Measurements from ENCODE around the gene TRIM67. TPM values are rescaled to one million over a fixed set of nuclear protein-coding genes. Genes with fewer than 3 reads are reported as not detected.

TRIM67 gene
- total and polyA plus RNA-seq, 9 of the 15 experiments (the other 6 are each of a cell fraction or from before 2014, with no cell fraction given): 0.04 to 0.60 (median 0.31) TPM

- TF ChIP-seq GTF2B (IDR thresholded peaks at IDR 0.05; ENCODE audit: extremely low read depth, insufficient read length) (peak; percentile 52), MAFF (IDR thresholded peaks at IDR 0.05; ENCODE audit: low read length) (no peak), FOXK1 (CRISPR knock-in tag; IDR thresholded peaks at IDR 0.05; ENCODE audit: borderline replicate concordance) (peak; percentile 25; the same call in 1 of the 2 replicates), CREB3L1 (IDR thresholded peaks at IDR 0.05; ENCODE audit: borderline replicate concordance, low read depth) (peak; percentile 72), SP2 (IDR thresholded peaks at IDR 0.05; ENCODE audit: extremely low read depth, low read depth, low read length, poor library complexity, severe bottlenecking) (no peak), PTBP1 (IDR thresholded peaks at IDR 0.05; ENCODE audit: low read depth, low read length) (no peak), ZNF584 (CRISPR knock-in tag; IDR thresholded peaks at IDR 0.05; ENCODE audit: low read depth) (no peak), GABPA (tag; conservative IDR thresholded peaks at IDR 0.05; ENCODE audit: low read depth) (peak; percentile 77), SP1 (CRISPR knock-in tag; IDR thresholded peaks at IDR 0.05) (peak; percentile 62), ARID4B (CRISPR knock-in tag; IDR thresholded peaks at IDR 0.05) (peak; percentile 80; the same call in 1 of the 2 replicates), ZNF347 (CRISPR knock-in tag; IDR thresholded peaks at IDR 0.05; ENCODE audit: low read depth) (no peak)
- TF ChIP-seq, protein P1, sequence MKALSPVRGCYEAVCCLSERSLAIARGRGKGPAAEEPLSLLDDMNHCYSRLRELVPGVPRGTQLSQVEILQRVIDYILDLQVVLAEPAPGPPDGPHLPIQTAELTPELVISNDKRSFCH (CRISPR knock-in tag; IDR thresholded peaks at IDR 0.05): no peak
- TF ChIP-seq, protein P1 (tag; IDR thresholded peaks at IDR 0.05): no peak
- TF ChIP-seq, protein P2, sequence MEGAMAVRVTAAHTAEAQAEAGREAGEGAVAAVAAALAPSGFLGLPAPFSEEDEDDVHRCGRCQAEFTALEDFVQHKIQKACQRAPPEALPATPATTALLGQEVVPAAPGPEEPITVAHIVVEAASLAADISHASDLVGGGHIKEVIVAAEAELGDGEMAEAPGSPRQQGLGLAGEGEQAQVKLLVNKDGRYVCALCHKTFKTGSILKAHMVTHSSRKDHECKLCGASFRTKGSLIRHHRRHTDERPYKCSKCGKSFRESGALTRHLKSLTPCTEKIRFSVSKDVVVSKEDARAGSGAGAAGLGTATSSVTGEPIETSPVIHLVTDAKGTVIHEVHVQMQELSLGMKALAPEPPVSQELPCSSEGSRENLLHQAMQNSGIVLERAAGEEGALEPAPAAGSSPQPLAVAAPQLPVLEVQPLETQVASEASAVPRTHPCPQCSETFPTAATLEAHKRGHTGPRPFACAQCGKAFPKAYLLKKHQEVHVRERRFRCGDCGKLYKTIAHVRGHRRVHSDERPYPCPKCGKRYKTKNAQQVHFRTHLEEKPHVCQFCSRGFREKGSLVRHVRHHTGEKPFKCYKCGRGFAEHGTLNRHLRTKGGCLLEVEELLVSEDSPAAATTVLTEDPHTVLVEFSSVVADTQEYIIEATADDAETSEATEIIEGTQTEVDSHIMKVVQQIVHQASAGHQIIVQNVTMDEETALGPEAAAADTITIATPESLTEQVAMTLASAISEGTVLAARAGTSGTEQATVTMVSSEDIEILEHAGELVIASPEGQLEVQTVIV (CRISPR knock-in tag; IDR thresholded peaks at IDR 0.05; ENCODE audit: borderline replicate concordance): no peak
- TF ChIP-seq, protein P3, sequence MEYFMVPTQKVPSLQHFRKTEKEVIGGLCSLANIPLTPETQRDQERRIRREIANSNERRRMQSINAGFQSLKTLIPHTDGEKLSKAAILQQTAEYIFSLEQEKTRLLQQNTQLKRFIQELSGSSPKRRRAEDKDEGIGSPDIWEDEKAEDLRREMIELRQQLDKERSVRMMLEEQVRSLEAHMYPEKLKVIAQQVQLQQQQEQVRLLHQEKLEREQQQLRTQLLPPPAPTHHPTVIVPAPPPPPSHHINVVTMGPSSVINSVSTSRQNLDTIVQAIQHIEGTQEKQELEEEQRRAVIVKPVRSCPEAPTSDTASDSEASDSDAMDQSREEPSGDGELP (CRISPR knock-in tag; IDR thresholded peaks at IDR 0.05; ENCODE audit: borderline replicate concordance): peak; percentile 84; the same call in 1 of the 2 replicates
These were observed 79.3 kb downstream of the TRIM67 start, which contains the start of gene GNPAT (continued) for GRCh38 chr1:231240883-231241735.

Measured in K562 (cell line).